HCT116 (cell line): Measurements from ENCODE around the gene CD99L2. TPM values are rescaled to one million over a fixed set of nuclear protein-coding genes. Genes with fewer than 3 reads are reported as not detected.

Experiments
- ATAC-seq: fragments of 200-7000 bp; cut with Tn5 transposase; 2 replicates; pipeline ENCODE4 v1.9.1; 2020; ENCODE audit warnings: mild to moderate bottlenecking, moderate library complexity
- BruUV-seq: library from RNA; stranded (reverse); fragments of 400-500 nt; replicated peaks from 2 replicates; lab custom pipeline; 2021; lab: Mats Ljungman, UMichigan
- CTCF ChIA-PET: fragments of 300-600 bp; sonication (Branson Sonifier 250); formaldehyde crosslinking; loops from one replicate; lab custom pipeline; 2021; ENCODE audit warnings: antibody characterized with exemption; lab: Charles Lee
- POLR2A ChIA-PET: fragments of 300-600, 350-600 bp; sonication (Branson Sonifier 250); formaldehyde crosslinking; loops from one replicate; lab custom pipeline; 2021; ENCODE audit warnings: antibody characterized with exemption; lab: Charles Lee
- RAD21 ChIA-PET, 2 experiments: fragments of 300-600 bp; sonication (Branson Sonifier 250); formaldehyde crosslinking; loops; one replicate each; lab custom pipeline; 2023; ENCODE audit warnings: low total read pairs in 2 of 2; ENCODE audit not compliant: uncharacterized antibody in 2 of 2, unreplicated experiment in 2 of 2, low non-redundant PET in 1 of 2; lab: Charles Lee
- DNase-seq: peaks from one replicate; pipeline ENCODE4 v3.0.0-alpha.2; 2010; ENCODE audit warnings: low read depth, low spot score
- H2AFZ ChIP-seq: fragments of 200-600 bp; shearing (Covaris generic), sonication (generic); 2 replicates; pipeline ENCODE4 v1.6.1; 2017; ENCODE audit warnings: low read depth, mixed run types, mixed read lengths, antibody characterized with exemption, low read length; ENCODE audit not compliant: poor library complexity, severe bottlenecking
- H3K27ac ChIP-seq: 2 replicates; pipeline ENCODE4 v1.5.1; 2012; ENCODE audit warnings: low read depth, low read length
- H3K27me3 ChIP-seq: fragments of 200-600 bp; sonication (generic); 2 replicates; pipeline ENCODE4 v1.6.1; 2016; ENCODE audit warnings: mixed run types, low read length, mixed read lengths; ENCODE audit not compliant: insufficient read depth
- H3K36me3 ChIP-seq, 2 experiments: fragments of 200-500 bp in 1 of 2; fragments of 200-600 bp in 1 of 2; sonication (Bioruptor generic) in 1 of 2; sonication (generic) in 1 of 2; 2 replicates each; pipeline versions ENCODE4 v1.5.1 to v1.6.1; 2014 to 2016; ENCODE audit warnings: low read length in 2 of 2, inconsistent platforms in 1 of 2, mixed read lengths in 1 of 2, mixed run types in 1 of 2; ENCODE audit not compliant: insufficient read depth in 2 of 2, control insufficient read depth in 1 of 2
- H3K4me1 ChIP-seq, 2 experiments: fragments of 200-600 bp in 1 of 2; sonication (generic) in 1 of 2; 2 replicates each; pipeline versions ENCODE4 v1.5.1 to v1.6.1; 2012 to 2017; ENCODE audit warnings: low read length in 2 of 2, inconsistent platforms in 1 of 2, mild to moderate bottlenecking in 1 of 2, mixed read lengths in 1 of 2, mixed run types in 1 of 2, moderate library complexity in 1 of 2; ENCODE audit not compliant: insufficient read depth in 2 of 2, control insufficient read depth in 1 of 2
- H3K4me2 ChIP-seq: fragments of 200-600 bp; sonication (generic); 2 replicates; pipeline ENCODE4 v1.6.1; 2017; ENCODE audit warnings: mixed run types, low read length, mixed read lengths
- H3K4me3 ChIP-seq, 2 experiments: fragments of 200-600 bp in 1 of 2; sonication (generic) in 1 of 2; replicated peaks in 1 of 2; 2 replicates each; pipeline ENCODE4 v1.5.1; 2011 to 2016; ENCODE audit warnings: low read length in 2 of 2, control low read depth in 1 of 2, low read depth in 1 of 2, mild to moderate bottlenecking in 1 of 2, mixed read lengths in 1 of 2, mixed run types in 1 of 2
- H3K79me2 ChIP-seq: fragments of 200-600 bp; sonication (generic); 2 replicates; pipeline ENCODE4 v1.6.1; 2017; ENCODE audit warnings: mild to moderate bottlenecking, mixed run types, low read length, moderate library complexity, mixed read lengths; ENCODE audit not compliant: insufficient read depth
- H3K9ac ChIP-seq: fragments of 200-600 bp; sonication (generic); 2 replicates; pipeline ENCODE4 v1.6.1; 2016; ENCODE audit warnings: low read length, mixed read lengths
- H3K9me2 ChIP-seq: fragments of 200-600 bp; sonication (generic), shearing (Covaris generic); 2 replicates; pipeline ENCODE4 v1.6.1; 2017; ENCODE audit warnings: mixed run types, mild to moderate bottlenecking, moderate library complexity; ENCODE audit not compliant: insufficient read depth
- H3K9me3 ChIP-seq, 2 experiments: fragments of 200-500 bp in 1 of 2; fragments of 200-600 bp in 1 of 2; sonication (Bioruptor generic) in 1 of 2; sonication (generic) in 1 of 2; 2 replicates each; pipeline ENCODE4 v1.6.1; 2014 to 2017; ENCODE audit warnings: low read length in 2 of 2, mixed read lengths in 2 of 2, inconsistent platforms in 1 of 2, low read depth in 1 of 2, mild to moderate bottlenecking in 1 of 2, mixed run types in 1 of 2, moderate library complexity in 1 of 2; ENCODE audit not compliant: control insufficient read depth in 1 of 2, insufficient read depth in 1 of 2
- H4K20me1 ChIP-seq: fragments of 200-600 bp; sonication (generic), shearing (Covaris generic); 2 replicates; pipeline ENCODE4 v1.6.1; 2017; ENCODE audit warnings: mixed run types, mild to moderate bottlenecking, moderate library complexity; ENCODE audit not compliant: insufficient read depth
- CBX3 ChIP-seq: IDR thresholded peaks from 2 replicates; pipeline ENCODE4 v1.6.1; 2012; ENCODE audit warnings: low read depth
- ELF1 ChIP-seq: IDR thresholded peaks from 2 replicates; pipeline ENCODE4 v1.6.1; 2012; ENCODE audit warnings: low read depth, borderline replicate concordance
- EZH2 ChIP-seq: fragments of 200-600 bp; sonication (generic); IDR thresholded peaks from 2 replicates; pipeline ENCODE4 v1.6.1; 2017; ENCODE audit warnings: antibody characterized with exemption, mixed run types
- EZH2phosphoT487 ChIP-seq: fragments of 200-600 bp; IDR thresholded peaks from 2 replicates; pipeline ENCODE4 v1.6.1; 2018; ENCODE audit warnings: antibody characterized with exemption, borderline replicate concordance
- JUND ChIP-seq: IDR thresholded peaks from 2 replicates; pipeline ENCODE4 v1.6.1; 2012
- RAD21 ChIP-seq: IDR thresholded peaks from 2 replicates; pipeline ENCODE4 v1.6.1; 2012; ENCODE audit warnings: low read depth, mild to moderate bottlenecking
- SP1 ChIP-seq: IDR thresholded peaks from 2 replicates; pipeline ENCODE4 v1.6.1; 2012; ENCODE audit warnings: low read depth
- SRF ChIP-seq: IDR thresholded peaks from 2 replicates; pipeline ENCODE4 v1.6.1; 2012; ENCODE audit warnings: low read depth
- YY1 ChIP-seq: IDR thresholded peaks from 2 replicates; pipeline ENCODE4 v1.6.1; 2011; ENCODE audit warnings: low read length, low read depth, moderate library complexity, mild to moderate bottlenecking; ENCODE audit not compliant: insufficient replicate concordance; ENCODE audit errors: extremely low read depth
- intact Hi-C: fragments of 100-400 bp; cut with micrococcal nuclease; formaldehyde crosslinking; loops from 2 replicates; pipeline ENCODE4 v1.10.0; 2022
- total RNA-seq: library from RNA; stranded (reverse); gene quantifications from one replicate; pipeline ENCODE4 v1.2.1, GENCODE V29; 2021; ENCODE audit not compliant: unreplicated experiment
- TF ChIP-seq, protein P1 (sequence below), 3 experiments: fragments of 200-600 bp in 1 of 3; sonication (generic) in 1 of 3; IDR thresholded peaks in 2 of 3; conservative IDR thresholded peaks in 1 of 3; 2 replicates each; pipeline ENCODE4 v1.5.1; 2012 to 2017; ENCODE audit warnings: low read depth in 2 of 3, low read length in 2 of 3, antibody characterized with exemption in 1 of 3, borderline replicate concordance in 1 of 3, control low read depth in 1 of 3, mild to moderate bottlenecking in 1 of 3, mixed read lengths in 1 of 3, mixed run types in 1 of 3, moderate library complexity in 1 of 3; ENCODE audit not compliant: insufficient read depth in 1 of 3
- TF ChIP-seq, protein P2 (sequence below): IDR thresholded peaks from 2 replicates; pipeline ENCODE4 v1.6.1; 2011; ENCODE audit warnings: mild to moderate bottlenecking, low read length, moderate library complexity; ENCODE audit not compliant: insufficient replicate concordance; ENCODE audit errors: extremely low read depth
- TF ChIP-seq, protein P3 (sequence below): IDR thresholded peaks from 2 replicates; pipeline ENCODE4 v1.6.1; 2012; ENCODE audit warnings: low read depth

The CD99L2 gene
- total RNA-seq, 1 experiment from 2014 or later = 6.2 TPM

DNA sequence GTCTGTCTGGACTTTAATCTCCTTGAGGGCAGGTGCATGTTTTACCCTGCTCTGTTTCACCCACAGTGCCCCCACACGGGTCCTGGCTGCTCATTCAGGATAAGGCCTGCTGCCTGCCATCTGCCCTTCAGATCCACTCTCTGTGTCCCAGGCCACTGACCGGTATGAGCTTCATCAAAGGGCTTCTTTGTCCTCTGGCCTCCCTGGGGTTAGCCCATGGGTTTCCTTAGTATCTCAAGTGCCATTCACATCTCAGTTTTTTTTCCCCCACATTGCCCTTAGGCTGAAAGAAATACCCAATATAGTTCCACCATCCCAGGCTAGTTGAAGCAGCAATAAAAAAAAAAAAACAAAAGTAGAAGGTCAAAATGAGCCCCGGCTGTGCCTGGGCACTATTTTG lies 9.3 kb downstream of the CD99L2 start:
- H3K36me3 ChIP-seq = no peaks in the 10 kb centered on the region
- H3K4me1 ChIP-seq = no peaks in the 10 kb centered on the region
- no peaks in the 10 kb centered on the region for H3K9me3 ChIP-seq
- POLR2A ChIA-PET = no interaction called here
- H3K79me2 ChIP-seq = no peaks in the 10 kb centered on the region
- no peak overlapping the region for H3K4me3 ChIP-seq
- TF ChIP-seq, protein P1, sequence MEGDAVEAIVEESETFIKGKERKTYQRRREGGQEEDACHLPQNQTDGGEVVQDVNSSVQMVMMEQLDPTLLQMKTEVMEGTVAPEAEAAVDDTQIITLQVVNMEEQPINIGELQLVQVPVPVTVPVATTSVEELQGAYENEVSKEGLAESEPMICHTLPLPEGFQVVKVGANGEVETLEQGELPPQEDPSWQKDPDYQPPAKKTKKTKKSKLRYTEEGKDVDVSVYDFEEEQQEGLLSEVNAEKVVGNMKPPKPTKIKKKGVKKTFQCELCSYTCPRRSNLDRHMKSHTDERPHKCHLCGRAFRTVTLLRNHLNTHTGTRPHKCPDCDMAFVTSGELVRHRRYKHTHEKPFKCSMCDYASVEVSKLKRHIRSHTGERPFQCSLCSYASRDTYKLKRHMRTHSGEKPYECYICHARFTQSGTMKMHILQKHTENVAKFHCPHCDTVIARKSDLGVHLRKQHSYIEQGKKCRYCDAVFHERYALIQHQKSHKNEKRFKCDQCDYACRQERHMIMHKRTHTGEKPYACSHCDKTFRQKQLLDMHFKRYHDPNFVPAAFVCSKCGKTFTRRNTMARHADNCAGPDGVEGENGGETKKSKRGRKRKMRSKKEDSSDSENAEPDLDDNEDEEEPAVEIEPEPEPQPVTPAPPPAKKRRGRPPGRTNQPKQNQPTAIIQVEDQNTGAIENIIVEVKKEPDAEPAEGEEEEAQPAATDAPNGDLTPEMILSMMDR (IDR thresholded peaks at IDR 0.05 in 2 of 3, conservative IDR thresholded peaks at IDR 0.05 in 1 of 3; ENCODE audit: borderline replicate concordance in 1 of 3, insufficient read depth in 1 of 3, low read depth in 2 of 3, low read length in 2 of 3) = no peak
- TF ChIP-seq ELF1 = no peak
- intact Hi-C loops = no loop called here
- no peak overlapping the region for H3K9ac ChIP-seq
- no TSS peak for BruUV-seq
- no peaks in the 10 kb centered on the region for H4K20me1 ChIP-seq
- DNase-seq = no peak
- no peak for ATAC-seq
- CTCF ChIA-PET = no interaction called here
- no peaks in the 10 kb centered on the region for H3K27me3 ChIP-seq
- H2AFZ ChIP-seq = no peak overlapping the region
- no peak overlapping the region for H3K4me2 ChIP-seq
- H3K9me2 ChIP-seq = no peaks in the 10 kb centered on the region
- RAD21 ChIA-PET = no interaction called here
- H3K27ac ChIP-seq = no peak overlapping the region

DNA sequence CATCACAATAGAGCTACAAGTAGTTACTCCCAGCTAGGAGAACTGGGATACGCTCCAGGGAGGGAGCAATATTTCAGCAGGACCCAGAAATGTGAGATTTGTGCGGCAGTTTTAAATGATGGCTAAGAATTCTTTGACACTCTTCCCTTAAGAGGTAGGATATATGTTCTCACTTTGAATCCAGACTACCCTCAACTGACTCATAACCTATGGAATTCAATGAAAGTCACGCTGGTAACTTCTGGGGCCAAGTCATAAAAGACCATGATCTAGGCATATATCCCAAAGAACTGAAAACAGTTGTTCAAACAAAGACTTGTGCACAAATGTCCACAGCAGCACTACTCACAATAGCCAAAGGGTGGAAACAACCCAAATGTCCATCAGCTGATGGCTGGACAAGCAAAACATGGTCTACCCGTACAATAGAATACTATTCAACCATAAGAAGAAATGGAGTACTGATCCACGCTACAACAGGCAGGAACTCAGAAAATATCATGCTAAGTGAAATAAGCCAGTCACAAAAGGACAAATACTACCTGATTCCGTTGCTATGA lies 10.5 kb downstream of the CD99L2 start:
- intact Hi-C loops = no loop called here
- POLR2A ChIA-PET = no interaction called here
- RAD21 ChIA-PET = no interaction called here
- H3K27me3 ChIP-seq = no peaks in the 10 kb centered on the region
- no peaks in the 10 kb centered on the region for H3K79me2 ChIP-seq
- no peaks in the 10 kb centered on the region for H4K20me1 ChIP-seq
- no peaks in the 10 kb centered on the region for H3K36me3 ChIP-seq
- no peak overlapping the region for H3K27ac ChIP-seq
- H2AFZ ChIP-seq = no peak overlapping the region
- no peaks in the 10 kb centered on the region for H3K9me3 ChIP-seq
- no TSS peak for BruUV-seq
- H3K4me3 ChIP-seq = no peak overlapping the region
- ATAC-seq (no peak), DNase-seq (no peak)
- H3K9me2 ChIP-seq = no peaks in the 10 kb centered on the region
- H3K9ac ChIP-seq = no peak overlapping the region
- CTCF ChIA-PET = no interaction called here
- no peak overlapping the region for H3K4me2 ChIP-seq
- H3K4me1 ChIP-seq = no peaks in the 10 kb centered on the region
- no peak for TF ChIP-seq EZH2phosphoT487
- TF ChIP-seq SP1 = no peak
- no peak for TF ChIP-seq JUND
- TF ChIP-seq YY1 = no peak
- TF ChIP-seq SRF = no peak
- TF ChIP-seq RAD21 = no peak
- no peak for TF ChIP-seq ELF1
- TF ChIP-seq, protein P2, sequence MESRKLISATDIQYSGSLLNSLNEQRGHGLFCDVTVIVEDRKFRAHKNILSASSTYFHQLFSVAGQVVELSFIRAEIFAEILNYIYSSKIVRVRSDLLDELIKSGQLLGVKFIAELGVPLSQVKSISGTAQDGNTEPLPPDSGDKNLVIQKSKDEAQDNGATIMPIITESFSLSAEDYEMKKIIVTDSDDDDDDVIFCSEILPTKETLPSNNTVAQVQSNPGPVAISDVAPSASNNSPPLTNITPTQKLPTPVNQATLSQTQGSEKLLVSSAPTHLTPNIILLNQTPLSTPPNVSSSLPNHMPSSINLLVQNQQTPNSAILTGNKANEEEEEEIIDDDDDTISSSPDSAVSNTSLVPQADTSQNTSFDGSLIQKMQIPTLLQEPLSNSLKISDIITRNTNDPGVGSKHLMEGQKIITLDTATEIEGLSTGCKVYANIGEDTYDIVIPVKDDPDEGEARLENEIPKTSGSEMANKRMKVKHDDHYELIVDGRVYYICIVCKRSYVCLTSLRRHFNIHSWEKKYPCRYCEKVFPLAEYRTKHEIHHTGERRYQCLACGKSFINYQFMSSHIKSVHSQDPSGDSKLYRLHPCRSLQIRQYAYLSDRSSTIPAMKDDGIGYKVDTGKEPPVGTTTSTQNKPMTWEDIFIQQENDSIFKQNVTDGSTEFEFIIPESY = no peak
- TF ChIP-seq, protein P3, sequence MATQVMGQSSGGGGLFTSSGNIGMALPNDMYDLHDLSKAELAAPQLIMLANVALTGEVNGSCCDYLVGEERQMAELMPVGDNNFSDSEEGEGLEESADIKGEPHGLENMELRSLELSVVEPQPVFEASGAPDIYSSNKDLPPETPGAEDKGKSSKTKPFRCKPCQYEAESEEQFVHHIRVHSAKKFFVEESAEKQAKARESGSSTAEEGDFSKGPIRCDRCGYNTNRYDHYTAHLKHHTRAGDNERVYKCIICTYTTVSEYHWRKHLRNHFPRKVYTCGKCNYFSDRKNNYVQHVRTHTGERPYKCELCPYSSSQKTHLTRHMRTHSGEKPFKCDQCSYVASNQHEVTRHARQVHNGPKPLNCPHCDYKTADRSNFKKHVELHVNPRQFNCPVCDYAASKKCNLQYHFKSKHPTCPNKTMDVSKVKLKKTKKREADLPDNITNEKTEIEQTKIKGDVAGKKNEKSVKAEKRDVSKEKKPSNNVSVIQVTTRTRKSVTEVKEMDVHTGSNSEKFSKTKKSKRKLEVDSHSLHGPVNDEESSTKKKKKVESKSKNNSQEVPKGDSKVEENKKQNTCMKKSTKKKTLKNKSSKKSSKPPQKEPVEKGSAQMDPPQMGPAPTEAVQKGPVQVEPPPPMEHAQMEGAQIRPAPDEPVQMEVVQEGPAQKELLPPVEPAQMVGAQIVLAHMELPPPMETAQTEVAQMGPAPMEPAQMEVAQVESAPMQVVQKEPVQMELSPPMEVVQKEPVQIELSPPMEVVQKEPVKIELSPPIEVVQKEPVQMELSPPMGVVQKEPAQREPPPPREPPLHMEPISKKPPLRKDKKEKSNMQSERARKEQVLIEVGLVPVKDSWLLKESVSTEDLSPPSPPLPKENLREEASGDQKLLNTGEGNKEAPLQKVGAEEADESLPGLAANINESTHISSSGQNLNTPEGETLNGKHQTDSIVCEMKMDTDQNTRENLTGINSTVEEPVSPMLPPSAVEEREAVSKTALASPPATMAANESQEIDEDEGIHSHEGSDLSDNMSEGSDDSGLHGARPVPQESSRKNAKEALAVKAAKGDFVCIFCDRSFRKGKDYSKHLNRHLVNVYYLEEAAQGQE = no peak
- TF ChIP-seq EZH2 = no peak
- no peak for TF ChIP-seq CBX3
